C1 segment of cervical spinal cord (tissue), 14 donors: ENCODE measurements around the gene UFD1.
A peak's percentile ranks its signal among the peaks of the same experiment; 100 is the strongest.

ENCODE experiments used
- DNase-seq, 14 donors: peaks; one replicate each; lab custom pipeline; 2025; lab: John Stamatoyannopoulos, UW

UFD1 gene

GRCh38 chr22:19471572-19471971 is 7.4 kb downstream of the UFD1 start:
- no peak for DNase-seq

GRCh38 chr22:19470010-19470409 is 9.0 kb downstream of the UFD1 start:
- DNase-seq = no peak

GRCh38 chr22:19469421-19469820 is 9.6 kb downstream of the UFD1 start:
- peak in 1 of 14 donors; percentile 91 for DNase-seq

GRCh38 chr22:19467912-19468311 is 11.1 kb downstream of the UFD1 start:
- no peak for DNase-seq

GRCh38 chr22:19466848-19467752 is 11.9 kb downstream of the UFD1 start:
- no peak for DNase-seq

- peak in 1 of 14 donors; percentile 46 for DNase-seq
These were observed 12.8 kb downstream of the UFD1 start for GRCh38 chr22:19466126-19466716.

GRCh38 chr22:19464975-19465374 is 14.0 kb downstream of the UFD1 start:
- no peak for DNase-seq

- DNase-seq = no peak
These were observed 14.4 kb downstream of the UFD1 start for GRCh38 chr22:19464546-19464945.

- no peak for DNase-seq
These were observed 15.2 kb downstream of the UFD1 start for GRCh38 chr22:19463491-19464469.

GRCh38 chr22:19463008-19463407 is 16.0 kb downstream of the UFD1 start:
- no peak for DNase-seq

- DNase-seq = no peak
These were observed 17.5 kb downstream of the UFD1 start for GRCh38 chr22:19461506-19461905.

- DNase-seq = no peak
These were observed 19.0 kb downstream of the UFD1 start for GRCh38 chr22:19460036-19460435.

GRCh38 chr22:19457828-19458428 is 21.1 kb downstream of the UFD1 start:
- DNase-seq = no peak

- no peak for DNase-seq
These were observed 22.5 kb downstream of the UFD1 start for GRCh38 chr22:19456541-19456940.

- peak in 1 of 14 donors; percentile 27 for DNase-seq
These were observed 23.2 kb downstream of the UFD1 start for GRCh38 chr22:19455585-19456370.

- no peak for DNase-seq
These were observed 24.0 kb downstream of the UFD1 start for GRCh38 chr22:19455033-19455432.

- DNase-seq = no peak
These were observed 24.8 kb downstream of the UFD1 start for GRCh38 chr22:19454156-19454555.

- no peak for DNase-seq
These were observed 25.3 kb downstream of the UFD1 start for GRCh38 chr22:19453718-19454117.

- no peak for DNase-seq
These were observed 27.4 kb downstream of the UFD1 start for GRCh38 chr22:19451570-19451969.

GRCh38 chr22:19450363-19451175 is 28.4 kb downstream of the UFD1 start:
- DNase-seq = no peak
